Stomach (tissue), 9 donors: ENCODE measurements around the gene LSM12. TPM values are rescaled to one million over a fixed set of nuclear protein-coding genes. Genes with fewer than 3 reads are reported as not detected.

Experiments
- DNase-seq, 2 donors: peaks; one replicate each; pipeline versions ENCODE4 v3.0.0 to v3.0.0-alpha.2; 2013 to 2019
- H3K27ac ChIP-seq, 5 donors: fragments of 200-600 bp in 4 of 5; sonication (generic) in 4 of 5; one replicate each; pipeline ENCODE4 v1.5.1; 2013 to 2019; ENCODE audit warnings: mild to moderate bottlenecking in 1 of 5, moderate library complexity in 1 of 5
- H3K27me3 ChIP-seq, 3 donors: fragments of 200-600 bp; sonication (generic); one replicate each; pipeline ENCODE4 v1.5.1; 2017 to 2019; ENCODE audit warnings: mixed run types in 1 of 3
- H3K36me3 ChIP-seq, 4 donors: fragments of 200-600 bp; sonication (generic); 1 replicate in 3 of 4; 2 replicates in 1 of 4; pipeline ENCODE4 v1.5.1; 2016 to 2019
- H3K4me1 ChIP-seq, 4 donors: fragments of 200-600 bp; sonication (generic); one replicate each; pipeline ENCODE4 v1.5.1; 2016 to 2019
- H3K4me3 ChIP-seq, 4 donors: fragments of 200-600 bp; sonication (generic) in 3 of 4; one replicate each; pipeline ENCODE4 v1.5.1; 2016 to 2019; ENCODE audit warnings: mild to moderate bottlenecking in 1 of 4
- H3K9me3 ChIP-seq, 4 donors: fragments of 200-600 bp; sonication (generic); one replicate each; pipeline ENCODE4 v1.5.1; 2016 to 2019
- EP300 ChIP-seq: sonication (generic); formaldehyde crosslinking; IDR thresholded peaks from one replicate; pipeline ENCODE4 v1.6.1; 2017; ENCODE audit warnings: antibody characterized with exemption
- POLR2A ChIP-seq, 4 donors: fragments of 450-650 bp; IDR thresholded peaks; one replicate each; pipeline ENCODE4 v1.6.1; 2016; ENCODE audit warnings: antibody characterized with exemption in 4 of 4, control low read depth in 2 of 4, mild to moderate bottlenecking in 1 of 4, moderate library complexity in 1 of 4
- POLR2AphosphoS5 ChIP-seq, 3 donors: sonication (generic); formaldehyde crosslinking; IDR thresholded peaks; one replicate each; pipeline ENCODE4 v1.6.1; 2016; ENCODE audit warnings: antibody characterized with exemption in 3 of 3
- WGBS, 5 donors: extraction: QIAGEN DNeasy Blood & Tissue Kit in 3 of 5; methylation state at CpG; one replicate each; pipeline versions ENCODE4 v1.1.5 to v1.1.7; 2013 to 2018; 5-methylcytosine and 5-hydroxymethylcytosine counted together
- intact Hi-C: fragments of 100-400 bp; cut with DNase I; formaldehyde crosslinking; loops from one replicate; pipeline ENCODE4 v1.15.1; 2023; ENCODE audit warnings: low total_unique reads
- polyA plus RNA-seq, 3 donors: library from polyadenylated mRNA; stranded (reverse); fragments of 200-250 nt; gene quantifications; one replicate each; pipeline ENCODE4 v1.2.3, GENCODE V29; 2013
- total RNA-seq, 5 donors: library from RNA; depleted of rRNA; stranded (reverse); fragments of >200 nt; gene quantifications; one replicate each; pipeline versions ENCODE4 v1.1.0 to v1.2.3, GENCODE V29; 2014 to 2016
- TF ChIP-seq, protein P1 (sequence below), 7 experiments: fragments of 450-650 bp in 4 of 7; fragments of 200-600 bp in 3 of 7; sonication (generic) in 3 of 7; IDR thresholded peaks; one replicate each; pipeline ENCODE4 v1.5.1; 2016 to 2019; ENCODE audit warnings: antibody characterized with exemption in 7 of 7, control low read depth in 2 of 7, mild to moderate bottlenecking in 1 of 7
- donor health status: healthy with polysubstance abuse.
- donor health status: Bipolar disorder and iron deficiency.
- donor health status: healthy.

Gene LSM12
- total and polyA plus RNA-seq, 8 donors, result 19.8 to 34.5 (median 30.2) TPM

- Histone ChIP-seq H3K27ac (no peak overlapping the region), H3K9me3 (no peaks in the 10 kb centered on the region), H3K4me3 (no peak overlapping the region), H3K36me3 (peaks cover 38 to 53% (median 51%) of the 10 kb centered on the region in 4 donors), H3K4me1 (peaks cover 29 to 41% (median 37%) of the 10 kb centered on the region in 4 donors), H3K27me3 (no peaks in the 10 kb centered on the region)
- TF ChIP-seq POLR2A (IDR thresholded peaks at IDR 0.05) (no peak), POLR2AphosphoS5 (IDR thresholded peaks at IDR 0.05) (no peak)
- TF ChIP-seq, protein P1, sequence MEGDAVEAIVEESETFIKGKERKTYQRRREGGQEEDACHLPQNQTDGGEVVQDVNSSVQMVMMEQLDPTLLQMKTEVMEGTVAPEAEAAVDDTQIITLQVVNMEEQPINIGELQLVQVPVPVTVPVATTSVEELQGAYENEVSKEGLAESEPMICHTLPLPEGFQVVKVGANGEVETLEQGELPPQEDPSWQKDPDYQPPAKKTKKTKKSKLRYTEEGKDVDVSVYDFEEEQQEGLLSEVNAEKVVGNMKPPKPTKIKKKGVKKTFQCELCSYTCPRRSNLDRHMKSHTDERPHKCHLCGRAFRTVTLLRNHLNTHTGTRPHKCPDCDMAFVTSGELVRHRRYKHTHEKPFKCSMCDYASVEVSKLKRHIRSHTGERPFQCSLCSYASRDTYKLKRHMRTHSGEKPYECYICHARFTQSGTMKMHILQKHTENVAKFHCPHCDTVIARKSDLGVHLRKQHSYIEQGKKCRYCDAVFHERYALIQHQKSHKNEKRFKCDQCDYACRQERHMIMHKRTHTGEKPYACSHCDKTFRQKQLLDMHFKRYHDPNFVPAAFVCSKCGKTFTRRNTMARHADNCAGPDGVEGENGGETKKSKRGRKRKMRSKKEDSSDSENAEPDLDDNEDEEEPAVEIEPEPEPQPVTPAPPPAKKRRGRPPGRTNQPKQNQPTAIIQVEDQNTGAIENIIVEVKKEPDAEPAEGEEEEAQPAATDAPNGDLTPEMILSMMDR (IDR thresholded peaks at IDR 0.05), result no peak
- intact Hi-C loops, result no loop called here
- no peak for DNase-seq
- 88 to 94% (median 91%) methylated on average over 10 to 21 of the region's 21 CpGs for WGBS, 5 donors
These were observed 26.9 kb upstream of the LSM12 start for GRCh38 chr17:44093231-44093900.

DNA sequence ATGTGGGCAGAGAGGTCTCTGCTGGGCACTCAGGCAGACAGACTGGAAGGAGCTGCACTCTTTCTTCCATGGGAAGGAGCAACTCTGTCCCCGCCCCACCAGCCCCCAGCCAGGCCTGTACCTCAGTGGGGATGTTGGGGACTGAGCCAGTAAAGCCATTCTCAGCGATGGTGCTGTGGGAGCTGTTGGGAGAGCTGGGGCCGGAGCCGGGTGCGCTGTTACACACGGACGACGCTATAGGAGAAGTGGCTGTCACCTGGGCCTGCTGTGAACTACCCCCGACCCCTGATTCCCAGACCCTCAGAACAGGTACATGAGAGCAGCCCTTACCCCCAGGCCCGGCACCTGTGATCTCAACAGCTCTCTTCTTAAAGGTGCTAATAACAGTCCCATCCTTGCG is 25.6 kb upstream of the LSM12 start:
- H3K27ac ChIP-seq, result no peak overlapping the region
- H3K27me3 ChIP-seq, result no peaks in the 10 kb centered on the region
- no peak for TF ChIP-seq POLR2AphosphoS5 (IDR thresholded peaks at IDR 0.05)
- TF ChIP-seq, protein P1 (IDR thresholded peaks at IDR 0.05), result no peak
- 82 to 98% (median 95%) methylated on average over 8 to 11 of the region's 11 CpGs for WGBS, 5 donors
- H3K4me3 ChIP-seq, result no peak overlapping the region
- H3K4me1 ChIP-seq, result peaks cover 20 to 37% (median 27%) of the 10 kb centered on the region in 4 donors
- intact Hi-C loops, result no loop called here
- H3K9me3 ChIP-seq, result no peaks in the 10 kb centered on the region
- no peak for DNase-seq
- H3K36me3 ChIP-seq, result peaks cover 47 to 66% (median 64%) of the 10 kb centered on the region in 4 donors

GRCh38 chr17:44091200-44091997 is 24.9 kb upstream of the LSM12 start:
- H3K4me3 ChIP-seq, result no peak overlapping the region
- DNase-seq, result no peak
- no peaks in the 10 kb centered on the region for H3K27me3 ChIP-seq
- peaks cover 48 to 70% (median 69%) of the 10 kb centered on the region in 4 donors for H3K36me3 ChIP-seq
- 88 to 95% (median 90%) methylated on average over 4 to 14 of the region's 14 CpGs for WGBS, 5 donors
- no peak overlapping the region for H3K27ac ChIP-seq
- no peaks in the 10 kb centered on the region for H3K9me3 ChIP-seq
- intact Hi-C loops, result no loop called here
- TF ChIP-seq POLR2A (IDR thresholded peaks at IDR 0.05) (no peak), POLR2AphosphoS5 (IDR thresholded peaks at IDR 0.05) (no peak), EP300 (no peak)
- TF ChIP-seq, protein P1 (IDR thresholded peaks at IDR 0.05), result no peak
- peaks cover 14 to 33% (median 24%) of the 10 kb centered on the region in 4 donors for H3K4me1 ChIP-seq

DNA sequence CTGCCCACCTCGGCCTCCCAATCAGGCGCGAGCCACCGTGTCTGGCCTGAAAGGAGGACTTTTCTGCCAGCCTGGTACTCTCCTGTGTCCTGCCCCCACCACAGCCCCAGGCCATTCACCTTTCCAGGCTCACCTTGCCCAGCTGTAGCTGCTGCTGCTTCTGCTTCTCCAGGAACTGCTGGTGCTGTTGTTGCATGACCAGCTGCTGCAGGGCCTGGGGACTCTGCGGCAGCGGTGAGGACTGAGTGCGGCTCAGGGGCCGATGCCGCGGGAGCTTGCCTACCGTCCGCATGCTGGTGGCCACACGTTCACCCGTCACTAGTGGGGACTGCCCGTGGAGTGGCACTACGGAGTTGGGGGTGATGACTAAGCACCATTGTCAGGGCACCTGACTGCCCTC is 21.8 kb upstream of the LSM12 start:
- intact Hi-C loops, result no loop called here
- 92 to 96% (median 95%) methylated on average over 11 to 16 of the region's 16 CpGs for WGBS, 5 donors
- no peak for DNase-seq
- Histone ChIP-seq H3K4me3 (no peak overlapping the region), H3K9me3 (no peaks in the 10 kb centered on the region), H3K27me3 (no peaks in the 10 kb centered on the region), H3K4me1 (peaks cover 0 to 13% (median 6%) of the 10 kb centered on the region in 4 donors), H3K36me3 (peaks cover 69 to 94% (median 91%) of the 10 kb centered on the region in 4 donors), H3K27ac (no peak overlapping the region)
- TF ChIP-seq POLR2AphosphoS5 (IDR thresholded peaks at IDR 0.05), result no peak
- TF ChIP-seq, protein P1 (IDR thresholded peaks at IDR 0.05), result no peak
- no peak for TF ChIP-seq EP300
- TF ChIP-seq POLR2A (IDR thresholded peaks at IDR 0.05), result no peak
